ENCODE data around the gene DNM3.

GRCh38 chr1:171994293-171994692 lies 153.0 kb downstream of the DNM3 start:
- TF ChIP-seq CTCF (IDR thresholded peaks at IDR 0.05) = no peak
- TF ChIP-seq POLR2AphosphoS5 (IDR thresholded peaks at IDR 0.05) = no peak
- no peak for TF ChIP-seq POLR2A (IDR thresholded peaks at IDR 0.05)
